BE2C (cell line): Measurements from ENCODE around the gene CNTN4.

Source experiments
- DNase-seq: peaks from one replicate; pipeline ENCODE4 v3.0.0-alpha.2; 2020
- H3K27me3 ChIP-seq: fragments of 250-450 bp; sonication (Bioruptor Pico); 2 replicates; pipeline ENCODE4 v1.5.1; 2020; ENCODE audit warnings: mild to moderate bottlenecking
- H3K36me3 ChIP-seq: fragments of 250-450 bp; sonication (Bioruptor Pico); 2 replicates; pipeline ENCODE4 v1.5.1; 2020; ENCODE audit warnings: mild to moderate bottlenecking
- H3K4me1 ChIP-seq: fragments of 250-450 bp; sonication (Bioruptor Pico); 2 replicates; pipeline ENCODE4 v1.5.1; 2020
- H3K4me3 ChIP-seq: 2 replicates; pipeline ENCODE4 v1.5.1; 2011; ENCODE audit warnings: low read depth, low read length
- H3K9me3 ChIP-seq: fragments of 250-450 bp; sonication (Bioruptor Pico); 2 replicates; pipeline ENCODE4 v1.5.1; 2020
- TF ChIP-seq, protein P1 (sequence below): IDR thresholded peaks from 2 replicates; pipeline ENCODE4 v1.5.1; 2012; ENCODE audit warnings: mild to moderate bottlenecking, low read depth, low read length

CNTN4 gene

DNA sequence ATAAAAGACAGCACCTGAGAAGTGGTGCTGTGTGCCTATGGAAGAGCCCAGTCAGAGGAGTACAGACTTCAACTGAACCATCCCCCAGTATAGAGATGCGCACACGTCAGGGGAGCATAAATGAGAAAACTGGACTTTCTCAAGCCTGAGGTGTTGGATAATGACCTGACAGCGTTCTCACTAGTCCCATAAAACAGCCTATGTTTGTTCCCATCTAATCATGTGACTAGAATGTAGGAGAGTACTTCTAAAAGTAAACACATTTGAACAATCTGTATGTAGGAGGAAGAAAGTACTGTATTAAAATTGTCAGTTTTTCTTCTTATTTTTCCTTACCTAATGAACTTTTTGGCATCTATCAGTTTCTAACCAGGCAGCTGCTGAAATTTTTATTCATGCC, 498.9 kb downstream of the CNTN4 start:
- TF ChIP-seq, protein P1, sequence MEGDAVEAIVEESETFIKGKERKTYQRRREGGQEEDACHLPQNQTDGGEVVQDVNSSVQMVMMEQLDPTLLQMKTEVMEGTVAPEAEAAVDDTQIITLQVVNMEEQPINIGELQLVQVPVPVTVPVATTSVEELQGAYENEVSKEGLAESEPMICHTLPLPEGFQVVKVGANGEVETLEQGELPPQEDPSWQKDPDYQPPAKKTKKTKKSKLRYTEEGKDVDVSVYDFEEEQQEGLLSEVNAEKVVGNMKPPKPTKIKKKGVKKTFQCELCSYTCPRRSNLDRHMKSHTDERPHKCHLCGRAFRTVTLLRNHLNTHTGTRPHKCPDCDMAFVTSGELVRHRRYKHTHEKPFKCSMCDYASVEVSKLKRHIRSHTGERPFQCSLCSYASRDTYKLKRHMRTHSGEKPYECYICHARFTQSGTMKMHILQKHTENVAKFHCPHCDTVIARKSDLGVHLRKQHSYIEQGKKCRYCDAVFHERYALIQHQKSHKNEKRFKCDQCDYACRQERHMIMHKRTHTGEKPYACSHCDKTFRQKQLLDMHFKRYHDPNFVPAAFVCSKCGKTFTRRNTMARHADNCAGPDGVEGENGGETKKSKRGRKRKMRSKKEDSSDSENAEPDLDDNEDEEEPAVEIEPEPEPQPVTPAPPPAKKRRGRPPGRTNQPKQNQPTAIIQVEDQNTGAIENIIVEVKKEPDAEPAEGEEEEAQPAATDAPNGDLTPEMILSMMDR, result no peak
- DNase-seq, result no peak
- Histone ChIP-seq H3K4me1 (no peaks in the 10 kb centered on the region), H3K27me3 (no peaks in the 10 kb centered on the region), H3K4me3 (no peak overlapping the region), H3K36me3 (no peaks in the 10 kb centered on the region), H3K9me3 (no peaks in the 10 kb centered on the region)

DNA sequence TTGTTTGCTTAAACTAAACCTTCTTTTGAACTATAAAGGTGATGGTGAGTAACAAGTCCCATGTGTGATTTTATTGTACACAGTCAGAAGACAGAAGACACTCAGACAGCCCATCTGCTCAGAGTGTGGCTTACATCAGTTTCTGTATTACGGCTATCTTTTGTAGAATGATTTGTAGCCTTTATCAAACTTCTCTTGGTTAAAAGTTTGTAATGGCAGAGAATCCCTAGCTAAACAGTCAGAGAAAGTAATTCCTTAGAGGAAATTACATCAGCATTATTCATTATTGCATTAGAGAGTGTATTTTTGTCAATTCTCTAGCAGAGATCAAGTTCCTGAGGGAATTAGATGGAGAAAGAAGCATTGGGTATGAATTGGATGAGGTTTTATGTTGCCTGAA, 500.8 kb downstream of the CNTN4 start:
- no peaks in the 10 kb centered on the region for H3K9me3 ChIP-seq
- no peaks in the 10 kb centered on the region for H3K27me3 ChIP-seq
- DNase-seq, result no peak
- TF ChIP-seq, protein P1, result no peak
- H3K4me3 ChIP-seq, result no peak overlapping the region
- no peaks in the 10 kb centered on the region for H3K4me1 ChIP-seq
- no peaks in the 10 kb centered on the region for H3K36me3 ChIP-seq

DNA sequence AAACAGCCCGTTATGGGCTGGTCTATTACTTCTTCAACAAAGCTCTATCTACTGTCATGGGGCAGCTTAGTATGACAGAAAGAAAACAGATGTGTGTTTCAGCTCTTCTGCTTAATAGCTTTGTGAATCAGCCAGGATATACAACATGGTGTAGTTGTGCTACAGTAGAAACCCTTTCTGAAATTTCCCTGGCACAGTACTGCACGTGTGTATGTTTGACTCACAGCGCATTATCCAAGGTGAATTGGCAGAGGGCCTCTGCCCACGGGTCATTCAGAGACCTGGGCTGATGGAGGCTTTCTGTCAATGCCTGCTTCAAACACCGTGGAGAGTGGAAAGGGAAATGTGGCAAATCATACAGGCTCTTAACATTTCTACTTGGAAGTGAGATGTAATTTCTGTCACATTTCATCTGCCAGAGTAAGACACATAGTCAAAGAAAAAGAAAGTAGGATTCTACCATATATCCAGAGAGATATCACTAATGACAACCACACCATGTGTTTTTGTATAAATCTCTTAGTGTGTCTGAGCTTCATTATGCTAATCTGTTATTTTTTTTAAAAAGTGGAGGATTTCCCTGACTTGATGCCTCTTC, 505.1 kb downstream of the CNTN4 start:
- TF ChIP-seq, protein P1, result no peak
- no peaks in the 10 kb centered on the region for H3K36me3 ChIP-seq
- no peaks in the 10 kb centered on the region for H3K9me3 ChIP-seq
- H3K4me1 ChIP-seq, result no peaks in the 10 kb centered on the region
- H3K4me3 ChIP-seq, result no peak overlapping the region
- DNase-seq, result peak; percentile 8
- no peaks in the 10 kb centered on the region for H3K27me3 ChIP-seq

DNA sequence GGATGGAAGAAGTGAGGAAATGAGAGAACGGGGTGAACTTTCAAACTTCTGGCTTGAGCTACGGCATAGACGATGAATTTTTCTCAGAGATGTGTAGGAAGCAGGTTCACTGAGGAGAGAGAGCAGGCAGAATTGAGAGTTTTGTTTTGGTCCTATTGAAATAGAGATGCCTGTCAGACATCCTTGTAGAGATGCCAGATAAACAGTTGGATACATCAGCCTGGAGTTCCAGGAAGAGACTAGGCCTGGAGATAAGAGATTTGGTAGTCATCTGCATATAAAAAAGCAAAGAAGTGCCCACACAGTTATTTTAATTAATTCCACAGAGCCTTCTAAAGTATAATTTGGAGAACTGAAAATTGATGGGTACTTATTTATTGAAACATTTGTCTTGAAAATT, 515.9 kb downstream of the CNTN4 start:
- no peak for DNase-seq
- TF ChIP-seq, protein P1, result no peak
- H3K4me1 ChIP-seq, result no peaks in the 10 kb centered on the region
- no peaks in the 10 kb centered on the region for H3K9me3 ChIP-seq
- H3K36me3 ChIP-seq, result no peaks in the 10 kb centered on the region
- H3K4me3 ChIP-seq, result no peak overlapping the region
- no peaks in the 10 kb centered on the region for H3K27me3 ChIP-seq

DNA sequence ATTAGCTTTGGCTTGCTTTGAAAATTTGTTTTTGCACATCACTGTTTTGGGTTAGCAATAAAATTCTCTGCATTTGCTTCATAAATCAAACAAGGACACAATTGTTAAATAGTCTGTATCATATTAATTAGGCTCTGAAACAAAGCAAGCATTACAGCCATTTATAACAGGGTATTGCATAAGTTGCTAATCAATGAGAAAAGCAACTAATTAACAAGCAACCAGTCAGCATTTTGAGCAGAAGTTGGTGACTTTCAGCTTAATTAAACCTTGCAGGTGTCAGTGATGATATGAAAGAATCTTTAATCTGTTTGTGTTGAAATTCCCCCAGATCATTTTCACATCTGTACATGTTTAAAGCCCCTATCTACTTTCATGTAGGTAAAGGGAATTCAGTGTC, 516.4 kb downstream of the CNTN4 start:
- TF ChIP-seq, protein P1, result no peak
- Histone ChIP-seq H3K36me3 (no peaks in the 10 kb centered on the region), H3K4me1 (no peaks in the 10 kb centered on the region), H3K4me3 (no peak overlapping the region), H3K9me3 (no peaks in the 10 kb centered on the region), H3K27me3 (no peaks in the 10 kb centered on the region)
- no peak for DNase-seq

DNA sequence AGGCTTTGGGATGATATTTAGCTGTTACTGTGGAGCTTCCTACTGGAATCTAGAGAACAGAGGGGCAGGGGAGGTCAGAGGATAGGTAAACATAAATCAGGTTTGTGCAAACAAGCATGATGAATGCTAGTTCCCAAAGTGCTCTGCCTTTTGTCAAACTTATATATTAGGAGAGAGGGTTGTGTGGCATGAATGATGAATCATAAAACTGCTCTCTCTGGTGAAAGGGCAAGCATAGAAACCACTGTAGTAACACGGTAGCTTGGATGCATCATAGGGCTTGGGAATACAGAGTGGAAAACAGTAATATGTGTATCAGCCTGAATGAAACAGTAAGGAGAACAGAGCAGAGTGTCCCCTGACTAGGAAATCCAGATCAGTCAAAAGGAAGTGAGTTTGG, 524.8 kb downstream of the CNTN4 start:
- Histone ChIP-seq H3K36me3 (no peaks in the 10 kb centered on the region), H3K4me3 (no peak overlapping the region), H3K27me3 (no peaks in the 10 kb centered on the region), H3K4me1 (no peaks in the 10 kb centered on the region), H3K9me3 (no peaks in the 10 kb centered on the region)
- TF ChIP-seq, protein P1, result no peak
- no peak for DNase-seq
